NT2/D1 (cell line): ENCODE results near the gene TMC5.

Source experiments
- SUZ12 ChIP-seq: IDR thresholded peaks from 2 replicates; pipeline ENCODE4 v1.6.1; 2011; ENCODE audit not compliant: insufficient read length, insufficient read depth; ENCODE audit errors: extremely low read depth
- YY1 ChIP-seq: IDR thresholded peaks from 2 replicates; pipeline ENCODE4 v1.6.1; 2011; ENCODE audit not compliant: insufficient read length, insufficient read depth
- ZNF274 ChIP-seq: IDR thresholded peaks from 2 replicates; pipeline ENCODE4 v1.6.1; 2011; ENCODE audit warnings: mild to moderate bottlenecking, low read depth, low read length

GRCh38 chr16:19419698-19420075 is 2.0 kb downstream of the TMC5 start:
- no peak for TF ChIP-seq SUZ12
- no peak for TF ChIP-seq YY1
- TF ChIP-seq ZNF274: no peak
